SIG-M5 (cell line): Measurements from ENCODE around the gene ZNF575.
"Not testable (repeated sequence)": the region's sequence is repeated elsewhere in the genome, so short reads cannot be mapped to it uniquely, and the experiment has no call there.

Source experiments
- DNase-seq: peaks from one replicate; lab custom pipeline; 2025; lab: John Stamatoyannopoulos, UW

The ZNF575 gene

GRCh38 chr19:43511324-43511723 lies 21.7 kb upstream of the ZNF575 start:
- no peak for DNase-seq

GRCh38 chr19:43512399-43512798 lies 20.6 kb upstream of the ZNF575 start:
- not testable (repeated sequence) for DNase-seq

GRCh38 chr19:43518051-43518450 lies 14.9 kb upstream of the ZNF575 start:
- DNase-seq: no peak

GRCh38 chr19:43519436-43520088 lies 13.4 kb upstream of the ZNF575 start:
- no peak for DNase-seq

- no peak for DNase-seq
Measured at GRCh38 chr19:43522929-43523328, 10.1 kb upstream of the ZNF575 start.

- DNase-seq: not testable (repeated sequence)
Measured at GRCh38 chr19:43523696-43524095, 9.3 kb upstream of the ZNF575 start.

- peak; percentile 31 for DNase-seq
Measured at GRCh38 chr19:43524922-43525835, 7.8 kb upstream of the ZNF575 start.

- DNase-seq: no peak
Measured at GRCh38 chr19:43525836-43526771, 6.9 kb upstream of the ZNF575 start.

GRCh38 chr19:43526884-43527859 lies 5.8 kb upstream of the ZNF575 start, which contains the start of gene ETHE1:
Gene ETHE1, minus strand, starts transcription at chr19:43527201. Its CDS starts 24 bp downstream, at chr19:43527177.
- peak; percentile 35 for DNase-seq

GRCh38 chr19:43527860-43528622 lies 4.9 kb upstream of the ZNF575 start:
- no peak for DNase-seq

- no peak for DNase-seq
Measured at GRCh38 chr19:43532571-43532961, 422 bp upstream of the ZNF575 start.

GRCh38 chr19:43533546-43534304 lies 737 bp downstream of the ZNF575 start:
- peak; percentile 96 for DNase-seq

- DNase-seq: no peak
Measured at GRCh38 chr19:43534305-43534815, 1.4 kb downstream of the ZNF575 start.

GRCh38 chr19:43534816-43535761 lies 2.1 kb downstream of the ZNF575 start:
- DNase-seq: no peak

GRCh38 chr19:43538922-43539321 lies 5.9 kb downstream of the ZNF575 start:
- no peak for DNase-seq

- no peak for DNase-seq
Measured at GRCh38 chr19:43540381-43540780, 7.4 kb downstream of the ZNF575 start.

- no peak for DNase-seq
Measured at GRCh38 chr19:43541920-43542650, 9.1 kb downstream of the ZNF575 start.
